ENCODE data around the gene BAZ2B. TPM values are rescaled to one million over a fixed set of nuclear protein-coding genes. Genes with fewer than 3 reads are reported as not detected.

Gene BAZ2B
- total and polyA plus RNA-seq, 2 of the 13 experiments (the other 11 are each of a cell fraction or from before 2014, with no cell fraction given) = 14.0 to 15.1 TPM

DNA sequence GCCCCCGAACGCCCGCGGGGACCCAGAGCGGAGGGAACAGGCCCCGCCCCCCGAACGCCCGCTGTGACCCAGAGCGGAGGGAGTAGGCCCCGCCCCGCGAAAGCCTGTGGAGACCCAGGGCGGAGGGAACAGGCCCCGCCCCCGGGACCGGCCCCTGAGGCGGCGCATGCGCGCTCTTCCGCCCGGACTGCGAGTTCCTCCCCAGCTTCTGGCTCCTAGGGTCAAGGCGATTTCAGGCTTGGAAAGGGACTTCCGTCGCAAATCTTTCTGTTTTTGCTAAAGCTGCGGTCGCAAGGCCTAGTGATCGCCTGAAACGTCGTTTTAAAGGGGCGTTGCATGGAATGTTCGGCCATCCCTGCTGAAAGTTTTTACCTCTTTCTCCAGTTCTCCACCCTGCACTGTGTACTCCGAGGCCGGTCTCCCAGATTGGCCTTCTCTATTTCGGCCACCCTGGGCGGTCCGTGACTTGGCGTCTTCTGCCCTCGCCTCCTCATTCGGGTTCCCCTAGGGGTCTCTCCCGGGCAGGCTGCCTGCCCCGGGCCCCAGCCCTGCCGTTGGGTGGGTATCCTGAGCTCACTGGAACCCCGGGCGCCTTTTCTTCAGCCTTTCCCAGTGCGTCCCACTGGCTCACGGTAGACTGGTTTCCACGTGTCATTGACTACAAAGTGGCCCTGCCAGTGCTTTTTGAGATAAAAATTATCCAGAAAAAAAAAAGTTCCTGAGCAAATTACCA, 329.5 kb downstream of the BAZ2B start (continued):
- peak; percentile 6; the same call in 1 of the 2 replicates for TF ChIP-seq ZSCAN20 (CRISPR knock-in tag; IDR thresholded peaks at IDR 0.05; ENCODE audit: borderline replicate concordance)
- no peak; the same call in 1 of the 2 replicates for TF ChIP-seq ZBTB7B (CRISPR knock-in tag; IDR thresholded peaks at IDR 0.05)
- peak; percentile 12; the same call in 1 of the 2 replicates for TF ChIP-seq MTF1 (CRISPR knock-in tag; IDR thresholded peaks at IDR 0.05)
- TF ChIP-seq FOXP1 (IDR thresholded peaks at IDR 0.05) = no peak
- TF ChIP-seq FOXP1 (CRISPR knock-in tag; IDR thresholded peaks at IDR 0.05) = no peak
- TF ChIP-seq, protein P1, sequence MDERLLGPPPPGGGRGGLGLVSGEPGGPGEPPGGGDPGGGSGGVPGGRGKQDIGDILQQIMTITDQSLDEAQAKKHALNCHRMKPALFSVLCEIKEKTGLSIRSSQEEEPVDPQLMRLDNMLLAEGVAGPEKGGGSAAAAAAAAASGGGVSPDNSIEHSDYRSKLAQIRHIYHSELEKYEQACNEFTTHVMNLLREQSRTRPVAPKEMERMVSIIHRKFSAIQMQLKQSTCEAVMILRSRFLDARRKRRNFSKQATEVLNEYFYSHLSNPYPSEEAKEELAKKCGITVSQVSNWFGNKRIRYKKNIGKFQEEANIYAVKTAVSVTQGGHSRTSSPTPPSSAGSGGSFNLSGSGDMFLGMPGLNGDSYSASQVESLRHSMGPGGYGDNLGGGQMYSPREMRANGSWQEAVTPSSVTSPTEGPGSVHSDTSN (CRISPR knock-in tag; IDR thresholded peaks at IDR 0.05) = no peak
- TF ChIP-seq AKAP8 (CRISPR knock-in tag; IDR thresholded peaks at IDR 0.05) = no peak
- peak; percentile 76 for TF ChIP-seq PHF20 (CRISPR knock-in tag; IDR thresholded peaks at IDR 0.05)
- TF ChIP-seq, protein P2, sequence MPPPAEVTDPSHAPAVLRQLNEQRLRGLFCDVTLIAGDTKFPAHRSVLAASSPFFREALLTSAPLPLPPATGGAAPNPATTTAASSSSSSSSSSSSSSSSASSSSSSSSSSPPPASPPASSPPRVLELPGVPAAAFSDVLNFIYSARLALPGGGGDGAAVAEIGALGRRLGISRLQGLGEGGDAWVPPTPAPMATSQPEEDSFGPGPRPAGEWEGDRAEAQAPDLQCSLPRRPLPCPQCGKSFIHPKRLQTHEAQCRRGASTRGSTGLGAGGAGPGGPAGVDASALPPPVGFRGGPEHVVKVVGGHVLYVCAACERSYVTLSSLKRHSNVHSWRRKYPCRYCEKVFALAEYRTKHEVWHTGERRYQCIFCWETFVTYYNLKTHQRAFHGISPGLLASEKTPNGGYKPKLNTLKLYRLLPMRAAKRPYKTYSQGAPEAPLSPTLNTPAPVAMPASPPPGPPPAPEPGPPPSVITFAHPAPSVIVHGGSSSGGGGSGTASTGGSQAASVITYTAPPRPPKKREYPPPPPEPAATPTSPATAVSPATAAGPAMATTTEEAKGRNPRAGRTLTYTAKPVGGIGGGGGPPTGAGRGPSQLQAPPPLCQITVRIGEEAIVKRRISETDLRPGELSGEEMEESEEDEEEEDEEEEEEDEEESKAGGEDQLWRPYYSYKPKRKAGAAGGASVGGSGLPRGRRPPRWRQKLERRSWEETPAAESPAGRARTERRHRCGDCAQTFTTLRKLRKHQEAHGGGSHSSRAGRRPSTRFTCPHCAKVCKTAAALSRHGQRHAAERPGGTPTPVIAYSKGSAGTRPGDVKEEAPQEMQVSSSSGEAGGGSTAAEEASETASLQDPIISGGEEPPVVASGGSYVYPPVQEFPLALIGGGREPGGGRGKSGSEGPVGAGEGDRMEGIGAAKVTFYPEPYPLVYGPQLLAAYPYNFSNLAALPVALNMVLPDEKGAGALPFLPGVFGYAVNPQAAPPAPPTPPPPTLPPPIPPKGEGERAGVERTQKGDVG (CRISPR knock-in tag; IDR thresholded peaks at IDR 0.05; ENCODE audit: borderline replicate concordance) = 0 out of 2 replicates have a peak, but pooled peaks have one; percentile 8
- peak; percentile 67 for TF ChIP-seq NR2F6 (IDR thresholded peaks at IDR 0.05)
- TF ChIP-seq NR2F6 (CRISPR knock-in tag; IDR thresholded peaks at IDR 0.05) = peak; percentile 51; the same call in 1 of the 2 replicates
- peak; percentile 61; the same call in 1 of the 2 replicates for TF ChIP-seq ERF (CRISPR knock-in tag; IDR thresholded peaks at IDR 0.05)
- 0 out of 2 replicates have a peak, but pooled peaks have one; percentile 34 for TF ChIP-seq ZNF615 (CRISPR knock-in tag; IDR thresholded peaks at IDR 0.05; ENCODE audit: borderline replicate concordance)
- no peak for TF ChIP-seq CENPT (CRISPR knock-in tag; IDR thresholded peaks at IDR 0.05; ENCODE audit: low read depth)
- TF ChIP-seq, protein P3, sequence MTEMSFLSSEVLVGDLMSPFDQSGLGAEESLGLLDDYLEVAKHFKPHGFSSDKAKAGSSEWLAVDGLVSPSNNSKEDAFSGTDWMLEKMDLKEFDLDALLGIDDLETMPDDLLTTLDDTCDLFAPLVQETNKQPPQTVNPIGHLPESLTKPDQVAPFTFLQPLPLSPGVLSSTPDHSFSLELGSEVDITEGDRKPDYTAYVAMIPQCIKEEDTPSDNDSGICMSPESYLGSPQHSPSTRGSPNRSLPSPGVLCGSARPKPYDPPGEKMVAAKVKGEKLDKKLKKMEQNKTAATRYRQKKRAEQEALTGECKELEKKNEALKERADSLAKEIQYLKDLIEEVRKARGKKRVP (CRISPR knock-in tag; IDR thresholded peaks at IDR 0.05) = peak in 1 of 2 experiments; percentile 20; a peak in 1 of 4 replicates
- peak; percentile 19; the same call in 1 of the 2 replicates for TF ChIP-seq REPIN1 (CRISPR knock-in tag; IDR thresholded peaks at IDR 0.05; ENCODE audit: borderline replicate concordance, low read depth)
- TF ChIP-seq ZNF773 (CRISPR knock-in tag; IDR thresholded peaks at IDR 0.05; ENCODE audit: borderline replicate concordance) = no peak; the same call in none of the 2 replicates
- TF ChIP-seq, protein P4, sequence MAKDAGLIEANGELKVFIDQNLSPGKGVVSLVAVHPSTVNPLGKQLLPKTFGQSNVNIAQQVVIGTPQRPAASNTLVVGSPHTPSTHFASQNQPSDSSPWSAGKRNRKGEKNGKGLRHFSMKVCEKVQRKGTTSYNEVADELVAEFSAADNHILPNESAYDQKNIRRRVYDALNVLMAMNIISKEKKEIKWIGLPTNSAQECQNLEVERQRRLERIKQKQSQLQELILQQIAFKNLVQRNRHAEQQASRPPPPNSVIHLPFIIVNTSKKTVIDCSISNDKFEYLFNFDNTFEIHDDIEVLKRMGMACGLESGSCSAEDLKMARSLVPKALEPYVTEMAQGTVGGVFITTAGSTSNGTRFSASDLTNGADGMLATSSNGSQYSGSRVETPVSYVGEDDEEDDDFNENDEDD (CRISPR knock-in tag; IDR thresholded peaks at IDR 0.05; ENCODE audit: borderline replicate concordance) = no peak
- TF ChIP-seq, protein P5, sequence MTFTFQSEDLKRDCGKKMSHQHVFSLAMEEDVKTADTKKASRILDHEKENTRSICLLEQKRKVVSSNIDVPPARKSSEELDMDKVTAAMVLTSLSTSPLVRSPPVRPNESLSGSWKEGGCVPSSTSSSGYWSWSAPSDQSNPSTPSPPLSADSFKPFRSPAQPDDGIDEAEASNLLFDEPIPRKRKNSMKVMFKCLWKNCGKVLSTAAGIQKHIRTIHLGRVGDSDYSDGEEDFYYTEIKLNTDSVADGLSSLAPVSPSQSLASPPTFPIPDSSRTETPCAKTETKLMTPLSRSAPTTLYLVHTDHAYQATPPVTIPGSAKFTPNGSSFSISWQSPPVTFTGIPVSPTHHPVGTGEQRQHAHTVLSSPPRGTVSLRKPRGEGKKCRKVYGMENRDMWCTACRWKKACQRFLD (CRISPR knock-in tag; IDR thresholded peaks at IDR 0.05; ENCODE audit: borderline replicate concordance) = no peak; the same call in 1 of the 2 replicates
- TF ChIP-seq ETV5 (CRISPR knock-in tag; IDR thresholded peaks at IDR 0.05; ENCODE audit: borderline replicate concordance) = peak; percentile 34; the same call in 1 of the 2 replicates
- peak; percentile 83 for TF ChIP-seq MEF2D (CRISPR knock-in tag; IDR thresholded peaks at IDR 0.05)
- TF ChIP-seq ZFY (CRISPR knock-in tag; IDR thresholded peaks at IDR 0.05) = peak; percentile 95
- no peak for TF ChIP-seq SOX5 (CRISPR knock-in tag; IDR thresholded peaks at IDR 0.05; ENCODE audit: borderline replicate concordance)
